ENCODE measurements around the gene NUP188. TPM values are rescaled to one million over a fixed set of nuclear protein-coding genes. Genes with fewer than 3 reads are reported as not detected.

NUP188 gene
- total and polyA plus RNA-seq, 2 of the 4 experiments (the other 2 are of a cell fraction), result 53.0 to 59.1 TPM

GRCh38 chr9:129006328-129007034 lies 59.0 kb downstream of the NUP188 start:
- Histone ChIP-seq H2AK5ac (ENCODE audit: low read depth, low read length) (no peak overlapping the region), H2AK9ac (replicated peaks; ENCODE audit: low read depth, low read length, poor library complexity) (peak overlapping the region; percentile 68), H3K27ac (ENCODE audit: insufficient read depth, low read length) (no peak overlapping the region), H3K9me1 (ENCODE audit: insufficient read depth, low read length) (no peaks in the 10 kb centered on the region), H3K4me1 (ENCODE audit: control insufficient read depth, insufficient read depth, low read length) (no peaks in the 10 kb centered on the region), H2BK120ac (ENCODE audit: low read depth, low read length) (no peak overlapping the region), H3K4me2 (ENCODE audit: low read depth, low read length) (no peak overlapping the region), H3K23ac (ENCODE audit: low read depth, low read length) (no peak overlapping the region), H3K79me1 (ENCODE audit: low read depth in 1 of 2, low read length in 2 of 2) (no peaks in the 10 kb centered on the region), H3K4ac (ENCODE audit: low read depth, low read length) (no peak overlapping the region), H3K56ac (ENCODE audit: extremely low read depth, insufficient read depth, low read length) (no peak overlapping the region), H2BK15ac (ENCODE audit: low read depth, low read length) (no peak overlapping the region), H4K20me1 (ENCODE audit: insufficient read depth, low read length) (peaks cover 4% of the 10 kb centered on the region), H3K9ac (ENCODE audit: low read depth, low read length) (no peak overlapping the region), H3K4me3 (ENCODE audit: insufficient read depth, low read depth, low read length) (no peak overlapping the region), H3K18ac (ENCODE audit: low read depth, low read length) (no peak overlapping the region), H4K5ac (ENCODE audit: low read depth, low read length) (no peak overlapping the region), H3K14ac (replicated peaks; ENCODE audit: low read depth, low read length) (no peak overlapping the region), H4K8ac (ENCODE audit: low read depth in 2 of 2, low read length in 2 of 2) (no peak overlapping the region), H2BK5ac (ENCODE audit: low read depth, low read length, poor library complexity, severe bottlenecking) (no peak overlapping the region), H3K9me3 (ENCODE audit: control insufficient read depth, insufficient read depth, low read length) (no peaks in the 10 kb centered on the region), H3K36me3 (ENCODE audit: control insufficient read depth, insufficient read depth, low read length) (peaks cover 55% of the 10 kb centered on the region), H2AFZ (replicated peaks; ENCODE audit: low read length, poor library complexity) (peak overlapping the region; percentile 40), H4K91ac (ENCODE audit: insufficient read depth, low read depth, low read length) (no peak overlapping the region), H2BK20ac (ENCODE audit: low read depth, low read length) (no peak overlapping the region), H3K27me3 (ENCODE audit: control insufficient read depth, insufficient read depth, low read length) (no peaks in the 10 kb centered on the region)
- intact Hi-C loops (cut with micrococcal nuclease), result loop anchor here (1.0 to 2.0 kb wide), 2 partner anchors 22 to 604 kb away; partner anchors contain the start of gene SH3GLB2
- CTCF ChIA-PET, result interaction anchor here (0.7 to 1.0 kb wide), 4 partner anchors 10 to 22 kb away, joined by 3 to 4 read pairs (median 3); no protein-coding TSS in a partner anchor
- DNase-seq (peak; percentile 65), ATAC-seq (ENCODE audit: low read depth) (peak; percentile 95)
- dilution Hi-C loops (cut with HindIII; ENCODE audit: low sequenced_read_pairs, unreplicated experiment), result no loop called here
- TF ChIP-seq CTCF (conservative IDR thresholded peaks at IDR 0.05; ENCODE audit: low read depth, low read length), result peak; percentile 97
- peak; percentile 58 for TF ChIP-seq RAD21 (IDR thresholded peaks at IDR 0.05; ENCODE audit: low read length)
- TF ChIP-seq MAZ (IDR thresholded peaks at IDR 0.05; ENCODE audit: borderline replicate concordance, low read depth, low read length), result no peak
- TF ChIP-seq SMC3 (IDR thresholded peaks at IDR 0.05; ENCODE audit: low read depth, low read length), result peak; percentile 72
- 96% methylated on average over 7 of the region's 21 CpGs; no CpG with 5 or more reads in 1 of the 2 experiments for WGBS, 2 experiments (ENCODE audit: extremely low coverage in 2 of 2, insufficient read length in 1 of 2)
- POLR2A ChIA-PET (ENCODE audit: unreplicated experiment), result no interaction called here
- in situ Hi-C loops (cut with MboI; ENCODE audit: low sequenced_read_pairs), result no loop called here
- TSS peak; percentile 97 for BruUV-seq (replicated peaks)
